ENCODE measurements around the gene CMBL.
A peak's percentile ranks its signal among the peaks of the same experiment; 100 is the strongest.
"Not testable (repeated sequence)": the region's sequence is repeated elsewhere in the genome, so short reads cannot be mapped to it uniquely, and the experiment has no call there.

The CMBL gene

DNA sequence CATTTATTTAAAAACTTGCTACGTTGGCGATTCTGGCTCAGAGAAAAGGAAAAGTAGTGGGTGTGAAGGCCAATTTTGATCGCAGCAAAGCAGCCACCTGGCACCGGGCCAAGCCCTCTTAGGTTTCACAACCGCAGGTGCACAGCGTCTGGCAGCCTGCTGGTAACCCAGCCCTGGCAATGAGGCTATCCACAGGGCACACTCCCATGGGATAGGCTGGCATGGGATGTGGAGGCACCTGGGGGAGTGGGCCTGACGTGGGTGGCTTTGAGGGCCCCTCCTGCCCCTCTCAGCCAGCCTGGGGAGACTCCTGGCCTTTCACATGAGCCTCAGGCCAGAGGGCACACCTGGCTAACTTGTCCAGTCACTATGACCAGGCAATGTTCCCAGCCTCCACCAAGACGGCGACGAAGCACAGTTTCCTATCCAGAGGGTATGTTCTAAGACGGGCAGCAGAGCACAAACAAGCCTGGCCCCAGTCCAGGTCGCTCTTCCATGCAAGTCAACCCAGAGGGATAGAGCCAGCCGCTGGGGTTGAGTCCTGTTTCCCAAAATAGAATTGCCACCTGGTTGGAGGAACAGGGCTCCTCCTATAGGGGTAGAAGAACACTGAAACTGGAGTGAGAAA, 19.0 kb downstream of the CMBL start:
- WGBS (ENCODE audit: extremely low coverage, insufficient coverage, insufficient read length) = no CpG with 5 or more reads among the region's 13 CpGs
- H4K8ac ChIP-seq (ENCODE audit: low read depth, low read length) = no peak overlapping the region

GRCh38 chr5:10286862-10287227, 20.9 kb downstream of the CMBL start:
- Histone ChIP-seq H2AFZ (ENCODE audit: insufficient read depth, low read length, poor library complexity) (no peak overlapping the region), H3K18ac (ENCODE audit: low read length) (no peak overlapping the region)
- WGBS (ENCODE audit: extremely low coverage, insufficient coverage, insufficient read length) = no CpG with 5 or more reads among the region's 7 CpGs

More for the DNA sequence above, 19.0 kb downstream of the CMBL start:
- Histone ChIP-seq H4K12ac (ENCODE audit: low read depth, low read length) (no peak overlapping the region), H3K4me1 (ENCODE audit: control insufficient read depth in 1 of 2, insufficient read depth in 2 of 2, low read length in 2 of 2) (no peaks in the 10 kb centered on the region), H3K14ac (ENCODE audit: low read length) (no peak overlapping the region), H3K36me3 (ENCODE audit: control insufficient read depth in 1 of 2, insufficient read depth in 2 of 2, low read length in 2 of 2) (no peaks in the 10 kb centered on the region), H3K4me3 (ENCODE audit: low read depth, low read length) (peak overlapping the region; percentile 25), H4K91ac (ENCODE audit: low read depth, low read length) (no peak overlapping the region), H3K79me1 (ENCODE audit: low read length) (no peaks in the 10 kb centered on the region), H3K9me3 (ENCODE audit: insufficient read depth, low read depth, low read length) (no peaks in the 10 kb centered on the region), H3K27ac (ENCODE audit: low read depth, low read length) (no peak overlapping the region), H3K18ac (ENCODE audit: low read length) (no peak overlapping the region), H3K4ac (ENCODE audit: low read depth, low read length) (no peak overlapping the region), H3K23ac (ENCODE audit: low read length) (no peak overlapping the region), H2AFZ (ENCODE audit: insufficient read depth, low read length, poor library complexity) (no peak overlapping the region), H3K79me2 (ENCODE audit: control insufficient read depth, insufficient read depth, low read length, poor library complexity) (no peaks in the 10 kb centered on the region), H2BK5ac (ENCODE audit: low read depth, low read length, poor library complexity) (no peak overlapping the region), H3K27me3 (ENCODE audit: insufficient read depth, low read length) (no peaks in the 10 kb centered on the region), H2AK5ac (ENCODE audit: low read length) (no peak overlapping the region), H3K9ac (ENCODE audit: low read length) (no peak overlapping the region), H2BK12ac (ENCODE audit: low read length) (no peak overlapping the region), H3K4me2 (ENCODE audit: low read length) (no peak overlapping the region), H2BK120ac (ENCODE audit: insufficient read depth, low read length, poor library complexity) (no peak overlapping the region)
- DNase-seq = no peak

DNA sequence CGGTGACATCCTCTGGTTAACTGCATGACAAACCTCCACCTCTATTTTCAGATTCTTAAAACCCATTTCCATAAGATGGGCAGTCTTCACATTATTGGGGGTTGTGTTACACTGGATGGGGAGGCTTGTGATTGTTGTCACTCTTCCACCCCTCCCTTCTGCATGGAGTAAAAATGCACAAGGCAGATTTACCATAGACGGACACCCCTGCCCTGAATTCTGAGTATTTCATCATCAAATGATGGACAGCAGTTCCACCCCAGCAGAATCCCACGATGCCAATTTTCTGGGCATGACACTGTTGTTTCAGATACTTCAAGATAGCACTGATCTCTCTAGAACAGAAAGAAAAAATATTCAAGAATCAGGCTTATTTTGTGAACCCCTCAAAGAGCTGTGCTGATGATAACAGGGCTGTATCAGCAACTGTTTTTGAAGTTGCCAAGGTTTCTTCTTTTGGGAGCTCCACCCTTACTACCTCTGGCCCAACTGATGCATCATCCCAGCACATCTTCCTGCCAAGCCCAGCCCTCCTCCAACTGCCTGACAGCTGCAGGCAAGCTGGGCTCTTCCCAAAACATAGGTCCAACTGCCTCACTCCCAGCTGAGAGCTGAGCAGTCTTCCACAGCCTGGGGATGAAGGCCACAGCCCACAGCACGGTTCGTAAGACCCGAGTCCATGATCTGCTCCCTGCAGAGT, 21.4 kb downstream of the CMBL start:
- Histone ChIP-seq H2BK5ac (ENCODE audit: low read depth, low read length, poor library complexity) (no peak overlapping the region), H3K36me3 (ENCODE audit: control insufficient read depth in 1 of 2, insufficient read depth in 2 of 2, low read length in 2 of 2) (no peaks in the 10 kb centered on the region), H3K14ac (ENCODE audit: low read length) (no peak overlapping the region), H3K27ac (ENCODE audit: low read depth, low read length) (no peak overlapping the region), H3K4ac (ENCODE audit: low read depth, low read length) (no peak overlapping the region), H2BK120ac (ENCODE audit: insufficient read depth, low read length, poor library complexity) (no peak overlapping the region), H3K9ac (ENCODE audit: low read length) (no peak overlapping the region), H3K18ac (ENCODE audit: low read length) (no peak overlapping the region), H3K4me2 (ENCODE audit: low read length) (no peak overlapping the region), H3K27me3 (ENCODE audit: insufficient read depth, low read length) (no peaks in the 10 kb centered on the region), H3K79me1 (ENCODE audit: low read length) (no peaks in the 10 kb centered on the region), H3K9me3 (ENCODE audit: insufficient read depth, low read depth, low read length) (no peaks in the 10 kb centered on the region), H2AK5ac (ENCODE audit: low read length) (no peak overlapping the region), H3K4me1 (ENCODE audit: control insufficient read depth in 1 of 2, insufficient read depth in 2 of 2, low read length in 2 of 2) (no peaks in the 10 kb centered on the region), H2BK12ac (ENCODE audit: low read length) (no peak overlapping the region), H3K4me3 (ENCODE audit: low read depth, low read length) (no peak overlapping the region), H4K91ac (ENCODE audit: low read depth, low read length) (no peak overlapping the region), H2AFZ (ENCODE audit: insufficient read depth, low read length, poor library complexity) (no peak overlapping the region), H3K79me2 (ENCODE audit: control insufficient read depth, insufficient read depth, low read length, poor library complexity) (no peaks in the 10 kb centered on the region), H3K23ac (ENCODE audit: low read length) (no peak overlapping the region), H4K12ac (ENCODE audit: low read depth, low read length) (no peak overlapping the region), H4K8ac (ENCODE audit: low read depth, low read length) (no peak overlapping the region)
- WGBS (ENCODE audit: extremely low coverage, insufficient coverage, insufficient read length) = no CpG with 5 or more reads among the region's 6 CpGs
- DNase-seq = no peak

More at GRCh38 chr5:10286862-10287227, 20.9 kb downstream of the CMBL start:
- no peak overlapping the region for H3K27ac ChIP-seq (ENCODE audit: low read depth, low read length)
- no peaks in the 10 kb centered on the region for H3K79me1 ChIP-seq (ENCODE audit: low read length)
- no peak overlapping the region for H2BK5ac ChIP-seq (ENCODE audit: low read depth, low read length, poor library complexity)
- no peak overlapping the region for H3K4me2 ChIP-seq (ENCODE audit: low read length)
- no peak overlapping the region for H3K9ac ChIP-seq (ENCODE audit: low read length)
- no peaks in the 10 kb centered on the region for H3K4me1 ChIP-seq (ENCODE audit: control insufficient read depth in 1 of 2, insufficient read depth in 2 of 2, low read length in 2 of 2)
- no peaks in the 10 kb centered on the region for H3K9me3 ChIP-seq (ENCODE audit: insufficient read depth, low read depth, low read length)
- no peak overlapping the region for H4K8ac ChIP-seq (ENCODE audit: low read depth, low read length)
- H2BK12ac ChIP-seq (ENCODE audit: low read length) = no peak overlapping the region
- no peaks in the 10 kb centered on the region for H3K36me3 ChIP-seq (ENCODE audit: control insufficient read depth in 1 of 2, insufficient read depth in 2 of 2, low read length in 2 of 2)
- no peak overlapping the region for H4K91ac ChIP-seq (ENCODE audit: low read depth, low read length)
- H3K27me3 ChIP-seq (ENCODE audit: insufficient read depth, low read length) = no peaks in the 10 kb centered on the region
- no peaks in the 10 kb centered on the region for H3K79me2 ChIP-seq (ENCODE audit: control insufficient read depth, insufficient read depth, low read length, poor library complexity)
- no peak overlapping the region for H2AK5ac ChIP-seq (ENCODE audit: low read length)
- H3K4me3 ChIP-seq (ENCODE audit: low read depth, low read length) = no peak overlapping the region
- no peak overlapping the region for H3K14ac ChIP-seq (ENCODE audit: low read length)
- H3K4ac ChIP-seq (ENCODE audit: low read depth, low read length) = no peak overlapping the region
- H4K12ac ChIP-seq (ENCODE audit: low read depth, low read length) = no peak overlapping the region
- H2BK120ac ChIP-seq (ENCODE audit: insufficient read depth, low read length, poor library complexity) = no peak overlapping the region
- H3K23ac ChIP-seq (ENCODE audit: low read length) = no peak overlapping the region
- DNase-seq = no peak

DNA sequence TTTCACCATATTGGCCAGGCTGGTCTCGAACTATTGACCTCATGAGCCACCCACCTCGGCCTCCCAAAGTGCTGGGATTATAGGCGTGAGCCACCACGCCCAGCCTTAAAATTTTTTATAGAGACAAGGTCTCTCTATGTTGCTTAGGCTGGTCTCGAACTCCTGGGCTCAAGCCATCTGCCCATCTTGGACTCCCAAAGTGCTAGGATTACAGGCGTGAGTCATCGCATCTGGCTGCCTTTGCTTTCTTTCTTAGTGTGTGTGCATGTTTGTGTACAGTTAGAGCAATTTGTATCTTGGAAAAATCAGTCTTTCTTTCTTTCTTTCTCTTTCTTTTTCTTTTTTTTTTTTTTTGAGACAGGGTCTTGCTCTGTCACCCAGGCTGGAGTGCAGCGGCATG, 22.3 kb downstream of the CMBL start:
- H3K9me3 ChIP-seq (ENCODE audit: insufficient read depth, low read depth, low read length); H2BK5ac ChIP-seq (ENCODE audit: low read depth, low read length, poor library complexity); H4K8ac ChIP-seq (ENCODE audit: low read depth, low read length); H3K4me1 ChIP-seq (ENCODE audit: control insufficient read depth in 1 of 2, insufficient read depth in 2 of 2, low read length in 2 of 2); H3K14ac ChIP-seq (ENCODE audit: low read length); H3K4me2 ChIP-seq (ENCODE audit: low read length); H3K23ac ChIP-seq (ENCODE audit: low read length); H3K79me1 ChIP-seq (ENCODE audit: low read length); H3K36me3 ChIP-seq (ENCODE audit: control insufficient read depth in 1 of 2, insufficient read depth in 2 of 2, low read length in 2 of 2); H3K4ac ChIP-seq (ENCODE audit: low read depth, low read length); H3K9ac ChIP-seq (ENCODE audit: low read length); H4K91ac ChIP-seq (ENCODE audit: low read depth, low read length); H2AFZ ChIP-seq (ENCODE audit: insufficient read depth, low read length, poor library complexity); H2BK12ac ChIP-seq (ENCODE audit: low read length); H2BK120ac ChIP-seq (ENCODE audit: insufficient read depth, low read length, poor library complexity); H3K27me3 ChIP-seq (ENCODE audit: insufficient read depth, low read length); H4K12ac ChIP-seq (ENCODE audit: low read depth, low read length); DNase-seq; H3K4me3 ChIP-seq (ENCODE audit: low read depth, low read length); H3K79me2 ChIP-seq (ENCODE audit: control insufficient read depth, insufficient read depth, low read length, poor library complexity); H3K18ac ChIP-seq (ENCODE audit: low read length); H2AK5ac ChIP-seq (ENCODE audit: low read length); H3K27ac ChIP-seq (ENCODE audit: low read depth, low read length): not testable (repeated sequence)
- WGBS (ENCODE audit: extremely low coverage, insufficient coverage, insufficient read length) = no CpG with 5 or more reads among the region's 8 CpGs

Measured in trophoblast cell (in vitro differentiated cells and primary cell).